Anterior cingulate cortex (tissue), 58 donors: ENCODE measurements around the gene THEMIS.
"Not testable (repeated sequence)": the region's sequence is repeated elsewhere in the genome, so short reads cannot be mapped to it uniquely, and the experiment has no call there.

Experiments
- DNase-seq, 58 donors: peaks; one replicate each; lab custom pipeline; 2025; lab: John Stamatoyannopoulos, UW

THEMIS gene, protein sequence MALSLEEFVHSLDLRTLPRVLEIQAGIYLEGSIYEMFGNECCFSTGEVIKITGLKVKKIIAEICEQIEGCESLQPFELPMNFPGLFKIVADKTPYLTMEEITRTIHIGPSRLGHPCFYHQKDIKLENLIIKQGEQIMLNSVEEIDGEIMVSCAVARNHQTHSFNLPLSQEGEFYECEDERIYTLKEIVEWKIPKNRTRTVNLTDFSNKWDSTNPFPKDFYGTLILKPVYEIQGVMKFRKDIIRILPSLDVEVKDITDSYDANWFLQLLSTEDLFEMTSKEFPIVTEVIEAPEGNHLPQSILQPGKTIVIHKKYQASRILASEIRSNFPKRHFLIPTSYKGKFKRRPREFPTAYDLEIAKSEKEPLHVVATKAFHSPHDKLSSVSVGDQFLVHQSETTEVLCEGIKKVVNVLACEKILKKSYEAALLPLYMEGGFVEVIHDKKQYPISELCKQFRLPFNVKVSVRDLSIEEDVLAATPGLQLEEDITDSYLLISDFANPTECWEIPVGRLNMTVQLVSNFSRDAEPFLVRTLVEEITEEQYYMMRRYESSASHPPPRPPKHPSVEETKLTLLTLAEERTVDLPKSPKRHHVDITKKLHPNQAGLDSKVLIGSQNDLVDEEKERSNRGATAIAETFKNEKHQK

DNA sequence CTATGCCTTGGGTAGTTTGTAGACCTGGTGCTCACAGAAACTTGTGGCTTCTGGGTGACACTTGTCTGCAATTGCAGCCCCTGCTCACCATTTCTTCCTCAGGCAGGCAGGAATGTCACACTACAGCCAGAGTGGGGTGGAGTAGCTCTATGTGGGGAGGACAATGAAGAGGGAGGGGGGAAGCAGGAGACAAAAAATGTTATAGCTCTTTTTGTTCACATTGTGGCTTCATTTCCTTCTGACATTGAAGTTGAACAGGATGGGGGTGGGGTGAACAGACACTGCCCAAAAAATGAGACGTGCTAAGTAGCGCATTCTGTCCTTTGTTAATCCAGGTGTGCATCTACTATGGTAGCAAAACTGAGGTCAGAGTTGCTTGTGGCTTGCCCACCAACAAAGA lies at the start of gene THEMIS:
Gene THEMIS (minus strand): TSS at position 124 of the 400 bp plus-strand sequence. CDS start 126 bp downstream, outside the sequence.
- DNase-seq = no peak

DNA sequence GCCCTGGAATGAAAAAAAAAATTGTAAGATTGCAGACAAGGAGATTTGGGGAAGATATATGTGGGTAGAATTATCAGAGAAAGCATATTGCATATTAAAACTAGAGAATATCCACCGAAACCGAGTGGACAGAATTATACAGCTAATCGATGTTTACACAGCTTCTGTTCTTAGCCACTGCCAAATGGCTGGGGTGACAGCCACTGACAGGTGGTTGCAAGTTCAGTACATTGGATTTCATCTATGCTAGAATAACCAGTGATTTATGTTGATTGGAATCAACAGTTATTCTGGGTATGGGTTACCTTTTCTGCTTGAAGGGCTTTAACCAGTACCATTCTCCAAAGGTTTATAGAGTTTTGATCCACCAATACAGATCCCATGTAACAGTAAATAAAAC lies 48.4 kb upstream of the THEMIS start:
- no peak for DNase-seq

DNA sequence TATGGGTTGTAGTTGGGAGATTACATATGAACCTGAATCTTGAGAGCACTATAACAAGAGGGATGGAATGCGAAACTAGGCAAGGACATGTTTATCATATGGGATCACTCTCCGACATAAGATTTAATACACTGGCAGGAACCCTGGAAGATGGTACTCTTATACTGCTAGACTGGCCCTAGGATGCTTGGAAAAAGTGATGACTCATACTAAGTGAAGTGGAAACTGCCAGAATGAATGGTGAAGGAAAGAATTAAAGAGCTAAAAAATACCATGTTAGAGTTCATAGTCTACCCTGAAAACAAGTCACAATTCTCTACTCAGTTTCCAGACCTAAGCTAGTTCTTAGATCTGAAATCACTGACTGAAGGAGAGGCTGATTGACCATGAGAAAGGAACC lies 45.5 kb upstream of the THEMIS start:
- no peak for DNase-seq

DNA sequence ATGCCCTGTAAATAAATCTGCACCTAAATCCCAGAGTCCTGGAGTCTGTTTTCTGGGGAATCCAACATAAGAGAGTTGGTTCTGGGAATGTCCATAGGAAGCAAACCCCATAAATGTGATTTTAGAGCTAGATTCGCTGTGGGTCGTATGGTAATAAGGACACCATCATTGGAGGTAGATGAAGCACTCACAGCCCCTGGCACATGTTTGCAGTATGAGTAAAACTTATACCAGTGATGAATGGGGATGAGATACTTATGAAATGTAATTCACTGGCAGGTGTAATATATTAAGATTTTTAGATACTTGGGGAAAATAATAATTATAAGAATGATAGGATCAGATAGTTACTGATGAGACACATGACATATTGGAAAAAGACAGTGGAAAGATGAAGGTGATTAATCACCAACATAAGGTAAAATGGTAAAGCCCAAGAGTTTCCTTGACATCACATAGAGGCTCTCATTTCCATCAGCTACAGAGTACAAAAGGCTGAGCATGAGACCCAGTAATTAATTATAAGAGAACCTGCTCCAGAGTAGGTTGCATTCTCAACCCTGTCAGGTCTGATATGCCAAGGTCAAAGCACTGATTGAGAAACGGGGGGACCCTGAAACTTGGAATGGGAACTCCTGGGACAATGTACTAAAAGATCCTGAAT lies 44.7 kb upstream of the THEMIS start:
- DNase-seq = no peak

DNA sequence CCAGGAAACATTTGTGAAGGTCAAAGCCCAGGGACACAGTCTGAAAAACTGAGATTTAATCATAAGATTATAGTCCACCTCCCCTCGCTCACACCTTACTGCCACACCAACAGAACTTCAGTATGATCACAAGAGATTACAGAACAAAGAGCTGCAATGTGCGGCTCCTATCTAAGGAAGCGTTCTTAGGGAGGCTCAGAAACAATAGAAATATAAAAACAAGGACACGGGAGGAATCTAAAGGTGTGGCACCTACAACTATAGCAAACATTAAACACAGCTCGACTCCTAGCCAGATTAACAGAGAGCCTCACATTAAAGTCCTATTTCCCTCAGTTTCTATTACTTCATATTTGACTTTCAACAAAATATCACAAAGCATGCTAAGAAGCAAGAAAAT lies 40.4 kb upstream of the THEMIS start:
- no peak for DNase-seq

DNA sequence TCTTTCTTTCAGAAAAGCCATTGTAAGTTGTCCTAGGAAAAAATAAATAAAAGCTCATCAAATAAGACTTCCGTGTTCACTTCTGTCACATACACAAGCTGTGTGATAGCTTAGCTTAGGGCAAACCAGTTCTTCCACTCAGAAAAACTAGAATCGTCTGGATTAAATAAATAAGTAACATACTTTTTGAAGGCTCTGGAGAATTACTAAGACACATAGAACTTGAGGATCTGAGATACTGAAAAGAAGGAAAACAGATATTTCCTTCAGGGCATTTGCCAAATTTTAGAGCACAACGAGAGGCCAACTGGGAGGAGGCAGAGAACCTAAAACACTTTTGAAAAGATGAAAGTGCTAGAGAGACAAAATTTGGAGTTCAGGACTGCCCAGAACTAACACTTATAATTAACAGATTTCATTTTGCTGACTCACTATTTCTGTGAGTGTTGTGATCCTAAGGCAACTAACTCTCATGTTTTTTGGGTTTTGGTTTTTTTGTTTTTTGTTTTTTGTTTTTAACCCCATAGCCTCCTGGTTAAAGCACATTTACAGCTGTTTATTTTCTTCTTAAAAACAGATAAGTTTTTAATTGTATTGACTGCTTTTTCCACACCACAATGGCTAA lies 38.7 kb upstream of the THEMIS start:
- no peak for DNase-seq

DNA sequence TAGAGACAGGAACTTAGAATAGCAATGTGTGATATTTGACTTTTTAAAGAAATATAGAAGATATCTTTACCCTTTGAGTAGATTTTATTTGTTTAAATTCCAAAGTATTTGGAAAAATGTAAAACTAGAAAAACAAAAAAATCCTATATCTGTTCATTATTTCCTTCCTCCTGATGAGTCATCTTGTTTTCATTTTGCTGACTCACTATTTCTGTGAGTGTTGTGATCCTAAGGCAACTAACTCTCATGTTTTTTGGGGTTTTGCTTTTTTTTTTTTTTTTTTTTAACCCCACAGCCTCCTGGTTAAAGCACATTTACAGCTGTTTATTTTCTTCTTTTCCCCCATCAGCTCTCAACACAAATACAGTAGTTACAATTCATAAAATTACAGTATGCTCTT lies 37.8 kb upstream of the THEMIS start:
- no peak for DNase-seq

DNA sequence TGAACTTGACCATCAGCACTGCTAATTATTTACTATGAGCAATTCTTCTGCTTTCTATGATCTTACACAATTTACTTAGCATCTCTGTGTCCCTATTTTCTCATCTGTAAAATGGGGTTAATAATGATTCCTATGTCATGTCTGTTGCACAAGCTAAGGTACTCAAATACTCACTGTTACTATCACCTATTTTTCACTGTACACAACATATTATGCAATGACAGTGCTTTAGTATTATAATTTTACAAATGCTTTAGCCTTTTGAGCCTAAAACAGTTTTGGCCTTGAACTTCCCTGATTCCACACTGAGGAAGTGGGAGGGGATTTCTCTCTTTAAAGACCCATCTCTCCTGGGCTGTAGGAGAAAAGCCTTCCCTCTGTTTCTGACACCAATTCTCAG lies 36.9 kb upstream of the THEMIS start:
- DNase-seq = no peak

DNA sequence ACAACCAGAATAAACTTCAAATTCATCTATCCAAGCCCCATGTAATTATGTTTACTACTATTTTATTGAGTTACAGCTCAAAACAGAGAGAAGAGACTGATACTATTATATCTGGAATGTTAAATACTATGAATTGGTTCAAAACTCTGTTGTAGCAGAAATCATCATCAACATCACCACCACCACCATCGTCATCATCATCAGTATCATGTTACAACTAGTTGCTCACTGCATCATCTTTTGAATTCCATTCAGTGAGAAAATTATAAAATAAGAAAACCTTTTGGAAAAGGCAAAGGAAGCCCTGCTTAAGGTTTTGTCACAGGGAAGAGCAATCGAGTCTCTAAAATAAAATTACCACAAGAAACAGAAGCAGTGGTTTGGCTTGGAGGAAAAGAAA lies 36.2 kb upstream of the THEMIS start:
- DNase-seq = no peak

DNA sequence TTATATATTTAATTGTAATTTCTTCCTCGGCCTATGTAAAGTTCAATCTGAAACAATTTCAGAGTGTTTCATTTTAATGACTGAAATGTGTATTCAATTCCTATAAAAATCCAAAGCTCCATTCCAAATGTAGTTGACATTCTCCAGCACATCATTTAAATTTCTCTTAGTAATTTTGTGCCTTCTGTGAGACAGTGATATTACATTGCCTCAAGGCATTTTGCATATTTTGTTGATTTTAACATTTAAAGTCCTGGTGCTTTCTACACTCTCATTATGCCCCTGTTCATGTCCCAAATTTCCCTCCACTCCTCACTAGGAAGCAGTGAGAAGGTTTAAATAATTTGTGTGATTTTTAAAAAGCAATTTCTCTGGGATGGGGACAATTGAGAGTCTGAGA lies 34.1 kb upstream of the THEMIS start:
- no peak for DNase-seq

DNA sequence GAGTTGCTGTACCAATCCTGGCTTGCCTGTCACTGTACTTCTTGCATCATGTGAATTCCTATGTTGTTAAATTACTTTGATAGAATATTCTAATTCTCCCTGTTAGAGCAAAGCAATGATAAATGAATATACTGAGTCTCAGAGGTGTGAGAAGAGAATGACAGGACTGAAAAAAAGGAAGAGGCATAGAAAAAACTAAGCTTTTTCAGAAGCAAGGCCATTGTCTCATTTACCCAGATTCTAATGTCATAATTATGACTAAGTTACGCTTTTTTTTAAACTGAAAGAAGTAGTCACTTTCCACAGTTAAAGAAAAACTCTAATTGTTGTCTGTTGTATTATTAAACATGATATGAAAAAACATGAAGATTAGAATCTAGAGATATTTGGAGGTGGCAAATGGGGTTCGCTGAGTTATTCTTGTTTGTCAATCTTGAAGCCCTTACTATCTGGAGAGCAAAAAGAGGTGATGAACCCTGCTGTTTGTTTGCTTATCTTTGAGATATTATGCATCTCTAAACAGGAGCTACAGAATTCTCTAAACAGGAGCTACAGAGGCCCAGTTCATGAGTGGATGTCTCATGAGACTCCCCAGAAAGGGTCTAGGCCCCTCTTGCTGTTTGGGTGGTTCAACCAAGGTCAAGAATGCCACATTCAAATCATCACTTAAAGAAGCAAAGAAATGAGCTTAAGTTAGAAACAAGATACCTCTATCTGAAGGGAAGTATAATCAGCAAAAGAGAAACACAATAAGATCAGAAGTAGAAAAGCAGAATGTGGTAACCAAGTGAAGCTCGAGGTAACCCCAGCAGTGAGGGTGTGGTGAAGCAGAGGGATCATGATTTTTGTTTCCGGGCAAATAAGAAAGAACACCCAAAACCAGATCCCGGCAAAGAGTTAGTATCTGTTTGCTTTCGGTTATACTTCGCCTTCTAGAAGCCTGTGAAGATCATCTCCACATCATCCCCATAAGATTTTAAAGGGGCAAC lies 33.3 kb upstream of the THEMIS start:
- DNase-seq = no peak

DNA sequence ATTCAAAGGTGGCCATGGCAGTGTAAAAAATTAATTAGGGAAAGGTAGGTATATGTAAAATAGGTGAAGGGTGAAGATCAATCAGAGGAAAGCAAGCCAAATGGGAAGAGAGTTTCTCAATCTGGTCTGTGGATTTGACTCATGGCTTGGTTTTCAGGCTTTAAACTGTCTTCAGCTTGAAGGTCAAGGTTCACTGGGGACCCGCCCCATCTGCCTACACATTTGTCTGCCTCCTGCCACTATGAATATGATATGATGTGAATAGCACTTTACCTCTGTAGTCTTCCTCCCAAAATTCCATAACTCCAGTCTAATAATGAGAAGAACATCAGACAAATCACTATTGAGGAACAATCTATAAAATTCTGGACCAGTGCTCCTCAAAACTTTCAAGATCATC lies 32.3 kb upstream of the THEMIS start:
- DNase-seq = no peak

DNA sequence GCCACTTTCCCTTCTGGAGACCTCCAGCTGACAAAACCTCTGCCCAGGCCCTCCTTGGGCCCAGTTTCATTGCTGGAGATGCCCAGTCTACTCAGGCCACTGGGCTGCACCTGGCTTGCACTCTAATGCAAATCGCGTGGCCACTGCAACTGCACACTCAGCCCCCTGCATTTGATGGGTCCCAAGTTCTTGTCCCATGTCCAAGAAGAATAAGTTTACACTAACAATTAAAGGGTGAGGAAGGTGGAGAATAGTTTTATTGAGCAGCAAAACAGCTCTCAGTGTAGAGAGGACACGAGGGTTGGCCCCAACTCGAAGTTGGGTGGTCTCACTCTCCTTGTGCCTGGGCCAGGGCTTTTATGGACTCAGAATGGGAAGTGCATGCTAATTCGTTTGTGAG lies 31.9 kb upstream of the THEMIS start:
- DNase-seq = no peak

DNA sequence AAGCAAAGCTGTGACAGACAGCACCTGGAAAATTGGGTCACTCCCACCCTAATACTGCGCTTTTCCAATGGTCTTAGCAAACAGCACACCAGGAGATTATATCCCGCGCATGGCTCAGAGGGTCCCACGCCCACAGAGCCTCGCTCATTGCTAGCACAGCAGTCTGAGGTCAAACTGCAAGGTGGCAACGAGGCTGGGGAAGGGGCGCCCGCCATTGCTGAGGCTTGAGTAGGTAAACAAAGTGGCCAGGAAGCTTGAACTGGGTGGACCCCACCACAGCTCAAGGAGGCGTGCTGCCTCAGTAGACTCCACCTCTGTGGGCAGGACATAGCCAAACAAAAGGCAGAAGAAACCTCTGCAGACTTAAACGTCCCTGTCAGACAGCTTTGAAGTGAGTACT lies 25.6 kb upstream of the THEMIS start:
- DNase-seq = not testable (repeated sequence)

DNA sequence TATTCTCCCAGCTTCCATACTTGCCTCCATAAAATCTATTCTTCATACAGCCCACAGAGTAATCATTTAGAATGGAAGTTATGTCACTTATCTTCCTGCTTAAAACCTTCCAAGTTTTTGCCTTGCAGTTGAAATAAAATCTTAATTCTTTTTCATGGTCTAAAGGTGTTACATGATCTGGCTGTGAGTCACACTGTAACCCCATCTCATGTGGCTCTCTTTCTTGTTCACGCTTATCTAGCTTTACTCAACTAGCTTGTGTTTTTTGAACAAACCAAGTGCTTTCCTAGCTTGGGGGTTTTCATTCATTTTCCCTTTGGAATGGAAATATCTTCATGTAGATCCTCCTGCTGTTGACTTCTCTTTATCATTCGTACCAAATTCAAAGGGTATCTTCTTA lies 23.6 kb upstream of the THEMIS start:
- DNase-seq = no peak

DNA sequence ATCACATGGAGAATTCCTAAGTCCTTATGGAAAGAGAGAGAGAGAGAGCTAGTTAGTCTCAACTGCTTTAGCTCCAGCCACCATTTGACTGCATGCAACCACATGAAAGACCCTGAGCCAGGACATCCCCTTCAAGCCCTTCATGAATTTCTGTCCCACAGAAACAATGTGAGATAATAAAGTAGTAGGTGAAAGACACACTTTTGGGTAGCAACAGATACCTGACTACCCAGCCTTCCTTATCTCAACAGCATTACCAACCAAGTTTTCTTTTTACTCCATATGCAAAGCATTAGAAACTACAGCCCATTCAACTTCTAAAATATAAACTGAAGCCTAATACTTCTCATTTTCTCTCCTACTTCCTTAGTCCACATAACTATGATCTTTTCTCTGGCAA lies 23.2 kb upstream of the THEMIS start:
- no peak for DNase-seq

DNA sequence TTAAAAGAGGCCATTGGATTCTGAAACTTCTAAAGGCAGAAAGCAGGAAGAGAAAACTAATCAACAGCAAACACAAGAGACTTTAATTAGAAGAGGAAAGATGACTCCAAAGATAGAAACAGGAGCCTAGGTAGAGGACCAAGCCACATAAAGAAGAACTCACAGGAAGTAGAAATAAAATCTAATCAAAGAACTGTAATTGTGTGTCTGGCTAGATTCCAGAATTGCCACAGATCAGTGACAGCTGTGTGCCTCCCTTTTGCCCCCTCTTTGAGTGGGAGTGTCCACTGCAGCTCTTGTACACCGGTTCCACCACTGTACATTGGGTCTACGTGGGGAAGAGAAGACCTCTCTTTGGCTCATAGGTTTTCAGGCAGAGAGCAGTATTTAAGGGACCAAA lies 22.3 kb upstream of the THEMIS start:
- no peak for DNase-seq

DNA sequence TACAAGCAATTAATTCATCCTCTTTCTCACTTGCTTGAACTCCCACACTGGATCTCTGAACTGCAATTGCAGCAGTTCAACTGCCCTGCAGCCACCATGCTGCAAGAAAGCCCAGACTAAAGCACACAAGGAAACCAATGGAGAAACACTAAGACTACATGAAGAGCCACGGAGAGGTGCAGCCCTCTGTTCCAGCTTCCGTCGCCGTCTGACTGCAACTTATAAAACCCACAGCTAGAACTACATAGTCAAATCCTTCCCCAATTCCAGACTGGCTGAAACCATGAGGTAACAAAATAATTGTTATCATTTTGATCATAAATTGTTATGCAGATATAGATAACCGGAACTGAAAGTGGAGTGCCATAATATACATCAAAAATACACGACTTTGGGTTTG lies 21.1 kb upstream of the THEMIS start:
- no peak for DNase-seq

DNA sequence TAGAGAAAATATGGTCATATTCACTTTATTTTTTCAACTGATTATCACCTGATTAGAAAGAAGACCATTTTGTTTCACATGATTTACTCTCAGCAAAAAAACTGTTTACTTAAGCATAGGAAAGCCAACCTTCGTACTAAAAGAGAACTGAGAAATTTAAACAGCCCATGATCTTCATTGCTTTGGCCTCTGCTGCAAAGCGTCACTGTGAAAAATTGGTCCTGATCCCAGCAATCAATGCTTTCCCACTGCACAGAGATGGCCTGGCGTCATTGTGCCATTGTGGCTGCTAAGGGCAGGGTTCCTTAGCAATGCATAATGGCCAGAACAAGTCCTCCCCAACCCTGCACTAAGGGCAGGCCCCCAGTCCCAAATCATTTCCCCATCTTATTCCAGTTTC lies 19.9 kb upstream of the THEMIS start:
- peak in 1 of 58 donors; percentile 0 for DNase-seq
